Left kidney (tissue), 2 donors: ENCODE results near the gene CHD3. TPM values are rescaled to one million over a fixed set of nuclear protein-coding genes. Genes with fewer than 3 reads are reported as not detected.

ENCODE experiments used
- DNase-seq: peaks from one replicate; pipeline ENCODE4 v3.0.0-alpha.2; 2013
- polyA plus RNA-seq: library from polyadenylated mRNA; unstranded; fragments of 120-200 nt; gene quantifications from one replicate; pipeline ENCODE4 v1.2.1, GENCODE V29; 2013; ENCODE audit not compliant: insufficient read length

CHD3 gene
- polyA plus RNA-seq, 1 donor: 195 TPM

DNA sequence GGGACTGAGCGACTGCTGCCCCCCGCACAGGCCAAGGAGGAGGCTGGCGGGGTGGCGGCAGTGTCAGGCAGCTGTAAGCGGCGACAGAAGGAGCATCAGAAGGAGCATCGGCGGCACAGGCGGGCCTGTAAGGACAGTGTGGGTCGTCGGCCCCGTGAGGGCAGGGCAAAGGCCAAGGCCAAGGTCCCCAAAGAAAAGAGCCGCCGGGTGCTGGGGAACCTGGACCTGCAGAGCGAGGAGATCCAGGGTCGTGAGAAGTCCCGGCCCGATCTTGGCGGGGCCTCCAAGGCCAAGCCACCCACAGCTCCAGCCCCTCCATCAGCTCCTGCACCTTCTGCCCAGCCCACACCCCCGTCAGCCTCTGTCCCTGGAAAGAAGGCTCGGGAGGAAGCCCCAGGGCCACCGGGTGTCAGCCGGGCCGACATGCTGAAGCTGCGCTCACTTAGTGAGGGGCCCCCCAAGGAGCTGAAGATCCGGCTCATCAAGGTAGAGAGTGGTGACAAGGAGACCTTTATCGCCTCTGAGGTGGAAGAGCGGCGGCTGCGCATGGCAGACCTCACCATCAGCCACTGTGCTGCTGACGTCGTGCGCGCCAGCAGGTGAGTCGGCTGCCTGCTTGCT, 39.3 kb upstream of the CHD3 start:
- no peak for DNase-seq

DNA sequence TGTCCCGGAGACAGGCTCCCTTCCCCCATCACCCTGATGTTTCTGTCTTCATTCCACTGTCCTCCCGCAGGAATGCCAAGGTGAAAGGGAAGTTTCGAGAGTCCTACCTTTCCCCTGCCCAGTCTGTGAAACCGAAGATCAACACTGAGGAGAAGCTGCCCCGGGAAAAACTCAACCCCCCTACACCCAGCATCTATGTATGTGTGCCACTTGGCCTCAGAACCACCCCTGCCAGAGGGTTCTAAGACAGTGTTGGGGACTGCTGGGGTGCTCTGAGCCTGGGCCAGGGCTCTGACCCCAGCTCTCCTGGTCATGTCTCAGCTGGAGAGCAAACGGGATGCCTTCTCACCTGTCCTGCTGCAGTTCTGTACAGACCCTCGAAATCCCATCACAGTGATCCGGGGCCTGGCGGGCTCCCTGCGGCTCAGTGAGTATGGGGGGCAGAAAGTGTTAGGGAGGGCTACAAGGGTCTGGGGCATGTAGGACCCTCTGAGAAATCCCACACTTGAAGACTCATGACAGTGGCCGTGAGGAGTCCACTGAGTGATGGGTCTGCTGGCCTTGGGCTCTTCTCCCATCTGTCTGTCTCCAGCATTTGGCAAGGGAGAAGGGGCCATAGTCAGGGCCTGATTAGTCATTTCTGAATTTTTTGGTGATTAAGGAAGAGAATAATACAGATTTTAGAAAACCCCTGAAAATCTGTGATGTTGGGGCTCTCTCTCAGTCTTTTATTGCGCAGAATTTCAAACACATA, 38.7 kb upstream of the CHD3 start:
- DNase-seq: no peak

DNA sequence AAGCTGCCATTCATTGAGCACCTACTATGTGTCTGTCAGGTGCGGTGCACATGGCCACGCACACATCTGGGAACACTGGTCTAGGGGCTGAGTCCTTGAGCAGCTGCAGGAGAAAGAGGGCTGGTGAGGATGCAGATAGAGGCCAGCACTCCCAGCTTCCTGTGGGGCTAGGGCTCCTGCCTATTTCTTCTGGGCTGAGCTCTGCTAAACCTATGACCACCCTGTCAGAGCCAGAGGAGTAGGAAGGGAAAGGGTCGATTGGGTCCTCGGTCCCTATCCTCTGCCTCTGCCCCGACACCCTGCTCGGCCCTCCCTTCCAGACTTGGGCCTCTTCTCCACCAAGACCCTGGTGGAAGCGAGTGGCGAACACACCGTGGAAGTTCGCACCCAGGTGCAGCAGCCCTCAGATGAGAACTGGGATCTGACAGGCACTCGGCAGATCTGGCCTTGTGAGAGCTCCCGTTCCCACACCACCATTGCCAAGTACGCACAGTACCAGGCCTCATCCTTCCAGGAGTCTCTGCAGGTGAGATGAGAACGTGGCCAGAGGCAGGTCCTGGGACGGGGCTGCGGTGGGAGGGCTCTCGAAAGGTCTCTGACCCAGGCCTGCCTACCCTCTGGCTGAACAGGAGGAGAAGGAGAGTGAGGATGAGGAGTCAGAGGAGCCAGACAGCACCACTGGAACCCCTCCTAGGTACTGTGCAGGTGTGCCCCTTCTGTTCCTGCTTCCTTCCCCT, 37.7 kb upstream of the CHD3 start:
- DNase-seq: no peak

DNA sequence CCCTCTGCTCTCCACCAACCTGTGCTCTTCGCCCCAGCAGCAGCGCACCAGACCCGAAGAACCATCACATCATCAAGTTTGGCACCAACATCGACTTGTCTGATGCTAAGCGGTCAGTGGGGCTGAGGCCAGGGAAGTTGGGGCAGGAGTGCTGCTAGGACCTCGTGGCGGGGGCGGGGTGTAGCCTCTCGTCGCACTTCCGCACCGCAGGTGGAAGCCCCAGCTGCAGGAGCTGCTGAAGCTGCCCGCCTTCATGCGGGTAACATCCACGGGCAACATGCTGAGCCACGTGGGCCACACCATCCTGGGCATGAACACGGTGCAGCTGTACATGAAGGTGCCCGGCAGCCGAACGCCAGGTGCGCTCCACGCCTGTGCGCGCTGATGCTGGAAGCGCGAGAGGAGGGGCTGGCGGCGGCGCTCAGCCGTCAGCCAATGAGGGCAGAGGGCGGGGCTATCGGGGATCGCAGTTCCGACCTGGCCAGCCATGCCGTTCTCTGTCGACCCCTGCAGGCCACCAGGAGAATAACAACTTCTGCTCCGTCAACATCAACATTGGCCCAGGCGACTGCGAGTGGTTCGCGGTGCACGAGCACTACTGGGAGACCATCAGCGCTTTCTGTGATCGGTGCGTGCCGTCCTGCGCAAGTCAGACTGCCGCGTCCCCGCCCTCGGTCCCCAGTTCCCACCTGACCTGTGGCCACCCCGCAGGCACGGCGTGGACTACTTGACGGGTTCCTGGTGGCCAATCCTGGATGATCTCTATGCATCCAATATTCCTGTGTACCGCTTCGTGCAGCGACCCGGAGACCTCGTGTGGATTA, 36.9 kb upstream of the CHD3 start:
- peak; percentile 87 for DNase-seq

DNA sequence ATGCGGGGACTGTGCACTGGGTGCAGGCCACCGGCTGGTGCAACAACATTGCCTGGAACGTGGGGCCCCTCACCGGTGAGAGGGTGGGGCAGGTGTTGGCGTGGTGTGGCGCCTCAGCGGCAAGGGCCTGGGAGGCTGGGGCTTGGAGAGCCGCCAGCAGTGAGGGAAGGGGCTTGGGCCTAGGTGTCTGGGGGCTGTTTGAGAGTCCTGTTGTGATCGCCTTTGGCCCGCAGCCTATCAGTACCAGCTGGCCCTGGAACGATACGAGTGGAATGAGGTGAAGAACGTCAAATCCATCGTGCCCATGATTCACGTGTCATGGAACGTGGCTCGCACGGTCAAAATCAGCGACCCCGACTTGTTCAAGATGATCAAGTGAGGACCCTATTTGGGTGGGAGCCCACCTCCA, 36.3 kb upstream of the CHD3 start:
- no peak for DNase-seq

DNA sequence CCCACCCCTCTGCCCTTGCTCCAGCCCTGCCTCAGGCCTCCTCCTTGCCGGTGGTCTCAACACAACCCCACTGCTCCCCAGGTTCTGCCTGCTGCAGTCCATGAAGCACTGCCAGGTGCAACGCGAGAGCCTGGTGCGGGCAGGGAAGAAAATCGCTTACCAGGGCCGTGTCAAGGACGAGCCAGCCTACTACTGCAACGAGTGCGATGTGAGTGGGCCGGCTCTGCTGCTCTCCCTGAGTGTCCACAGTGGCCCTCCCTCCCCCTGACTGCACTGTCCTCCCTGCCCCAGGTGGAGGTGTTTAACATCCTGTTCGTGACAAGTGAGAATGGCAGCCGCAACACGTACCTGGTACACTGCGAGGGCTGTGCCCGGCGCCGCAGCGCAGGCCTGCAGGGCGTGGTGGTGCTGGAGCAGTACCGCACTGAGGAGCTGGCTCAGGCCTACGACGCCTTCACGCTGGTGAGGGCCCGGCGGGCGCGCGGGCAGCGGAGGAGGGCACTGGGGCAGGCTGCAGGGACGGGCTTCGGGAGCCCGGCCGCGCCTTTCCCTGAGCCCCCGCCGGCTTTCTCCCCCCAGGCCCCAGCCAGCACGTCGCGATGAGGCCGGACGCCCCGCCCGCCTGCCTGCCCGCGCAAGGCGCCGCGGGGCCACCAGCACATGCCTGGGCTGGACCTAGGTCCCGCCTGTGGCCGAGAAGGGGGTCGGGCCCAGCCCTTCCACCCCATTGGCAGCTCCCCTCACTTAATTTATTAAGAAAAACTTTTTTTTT, 35.5 kb upstream of the CHD3 start:
- DNase-seq: no peak

DNA sequence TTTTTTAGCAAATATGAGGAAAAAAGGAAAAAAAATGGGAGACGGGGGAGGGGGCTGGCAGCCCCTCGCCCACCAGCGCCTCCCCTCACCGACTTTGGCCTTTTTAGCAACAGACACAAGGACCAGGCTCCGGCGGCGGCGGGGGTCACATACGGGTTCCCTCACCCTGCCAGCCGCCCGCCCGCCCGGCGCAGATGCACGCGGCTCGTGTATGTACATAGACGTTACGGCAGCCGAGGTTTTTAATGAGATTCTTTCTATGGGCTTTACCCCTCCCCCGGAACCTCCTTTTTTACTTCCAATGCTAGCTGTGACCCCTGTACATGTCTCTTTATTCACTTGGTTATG, 34.9 kb upstream of the CHD3 start:
- no peak for DNase-seq

DNA sequence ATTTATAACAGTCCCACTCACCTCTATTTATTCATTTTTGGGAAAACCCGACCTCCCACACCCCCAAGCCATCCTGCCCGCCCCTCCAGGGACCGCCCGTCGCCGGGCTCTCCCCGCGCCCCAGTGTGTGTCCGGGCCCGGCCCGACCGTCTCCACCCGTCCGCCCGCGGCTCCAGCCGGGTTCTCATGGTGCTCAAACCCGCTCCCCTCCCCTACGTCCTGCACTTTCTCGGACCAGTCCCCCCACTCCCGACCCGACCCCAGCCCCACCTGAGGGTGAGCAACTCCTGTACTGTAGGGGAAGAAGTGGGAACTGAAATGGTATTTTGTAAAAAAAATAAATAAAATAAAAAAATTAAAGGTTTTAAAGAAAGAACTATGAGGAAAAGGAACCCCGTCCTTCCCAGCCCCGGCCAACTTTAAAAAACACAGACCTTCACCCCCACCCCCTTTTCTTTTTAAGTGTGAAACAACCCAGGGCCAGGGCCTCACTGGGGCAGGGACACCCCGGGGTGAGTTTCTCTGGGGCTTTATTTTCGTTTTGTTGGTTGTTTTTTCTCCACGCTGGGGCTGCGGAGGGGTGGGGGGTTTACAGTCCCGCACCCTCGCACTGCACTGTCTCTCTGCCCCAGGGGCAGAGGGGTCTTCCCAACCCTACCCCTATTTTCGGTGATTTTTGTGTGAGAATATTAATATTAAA, 34.4 kb upstream of the CHD3 start:
- DNase-seq: no peak

DNA sequence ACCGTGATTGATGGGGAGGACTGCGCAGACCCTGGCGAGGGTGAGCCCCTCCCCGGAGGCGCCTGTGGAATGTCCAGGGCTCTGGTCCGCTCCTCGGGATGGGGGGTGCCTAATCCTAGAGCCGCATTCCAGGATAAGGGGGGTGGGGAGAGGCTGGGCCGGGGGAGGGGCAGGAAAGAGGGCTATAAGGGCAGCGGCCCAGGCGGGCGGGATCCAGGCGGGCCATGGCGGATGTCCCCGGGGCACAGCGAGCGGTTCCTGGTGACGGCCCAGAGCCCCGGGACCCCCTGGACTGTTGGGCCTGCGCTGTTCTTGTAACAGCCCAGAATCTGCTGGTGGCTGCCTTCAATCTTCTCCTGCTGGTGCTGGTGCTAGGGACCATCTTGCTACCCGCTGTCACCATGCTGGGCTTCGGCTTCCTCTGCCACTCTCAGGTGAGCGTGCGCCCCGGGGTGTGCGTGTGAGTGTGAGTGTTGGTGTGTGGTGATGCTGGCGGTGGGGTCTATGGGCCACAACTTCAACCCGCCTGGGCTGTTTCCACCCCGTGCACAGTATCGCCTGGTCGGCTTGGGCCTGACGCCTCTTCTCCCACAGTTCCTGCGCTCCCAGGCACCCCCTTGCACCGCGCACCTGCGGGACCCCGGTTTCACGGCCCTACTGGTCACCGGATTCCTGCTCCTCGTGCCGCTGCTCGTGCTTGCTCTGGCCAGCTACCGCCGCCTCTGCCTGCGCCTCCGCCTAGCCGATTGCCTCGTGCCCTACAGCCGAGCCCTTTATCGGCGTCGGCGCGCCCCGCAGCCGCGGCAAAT, 33.5 kb upstream of the CHD3 start, which contains the start of gene TMEM88:
Gene TMEM88, plus strand, starts transcription at position 216 of the 809 bp plus-strand sequence. Its CDS starts 9 bp downstream, at position 225.
- peak; percentile 40 for DNase-seq

DNA sequence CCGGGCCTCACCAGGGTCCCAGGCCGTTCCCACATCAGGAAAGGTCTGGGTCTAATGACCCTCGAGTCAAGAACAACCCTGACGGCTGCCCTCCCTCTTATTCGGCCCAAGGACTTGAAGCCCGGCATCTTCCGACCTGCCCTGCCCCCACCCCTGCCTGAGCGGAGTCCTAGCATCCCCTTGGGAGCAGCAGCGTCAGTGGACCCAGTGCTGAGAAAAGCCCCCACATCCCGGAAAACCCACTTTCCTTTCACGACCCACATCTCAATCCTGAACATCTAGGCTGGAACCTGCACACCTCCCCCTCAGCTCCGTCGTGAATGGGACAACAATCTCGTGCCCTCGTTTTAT, 33.0 kb upstream of the CHD3 start:
- DNase-seq: no peak

DNA sequence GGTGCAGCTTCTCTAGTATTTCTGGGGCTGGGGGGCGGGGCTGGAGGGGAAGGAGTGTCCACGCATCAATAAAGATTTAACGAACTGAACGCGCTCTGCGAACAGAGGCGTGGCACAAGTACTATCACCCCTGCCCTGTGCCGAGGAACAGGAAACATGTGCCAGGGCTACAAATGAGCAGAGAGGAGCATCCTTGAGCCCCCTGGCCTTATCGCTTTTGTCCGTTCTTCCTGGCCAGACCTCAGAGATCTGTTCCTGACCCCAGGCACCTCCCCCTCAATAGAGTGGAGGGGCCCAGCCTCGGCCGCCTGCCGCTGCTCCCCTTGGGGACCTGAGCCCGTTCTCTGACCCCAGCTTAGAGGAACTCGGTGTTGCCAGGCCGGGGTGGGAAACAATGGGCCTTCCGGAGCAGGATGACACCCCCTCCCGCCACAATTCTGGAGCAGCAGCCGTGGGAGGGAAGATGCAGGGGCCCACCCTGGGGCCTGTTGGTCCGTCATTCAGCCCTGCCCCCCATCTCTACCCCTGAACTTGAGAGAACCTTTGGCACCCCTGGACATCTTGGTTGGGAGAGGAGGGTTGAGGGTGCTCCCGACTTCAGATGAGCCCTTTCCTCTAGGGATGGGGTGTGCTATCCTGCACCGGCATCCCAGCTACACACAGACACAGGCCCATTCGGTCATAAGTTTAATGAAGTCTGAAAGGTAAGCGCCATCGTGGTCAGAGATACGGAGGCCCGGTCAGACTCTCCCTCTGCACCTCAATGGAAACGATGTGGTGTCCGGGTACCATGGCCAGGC, 32.4 kb upstream of the CHD3 start:
- peak; percentile 35 for DNase-seq

DNA sequence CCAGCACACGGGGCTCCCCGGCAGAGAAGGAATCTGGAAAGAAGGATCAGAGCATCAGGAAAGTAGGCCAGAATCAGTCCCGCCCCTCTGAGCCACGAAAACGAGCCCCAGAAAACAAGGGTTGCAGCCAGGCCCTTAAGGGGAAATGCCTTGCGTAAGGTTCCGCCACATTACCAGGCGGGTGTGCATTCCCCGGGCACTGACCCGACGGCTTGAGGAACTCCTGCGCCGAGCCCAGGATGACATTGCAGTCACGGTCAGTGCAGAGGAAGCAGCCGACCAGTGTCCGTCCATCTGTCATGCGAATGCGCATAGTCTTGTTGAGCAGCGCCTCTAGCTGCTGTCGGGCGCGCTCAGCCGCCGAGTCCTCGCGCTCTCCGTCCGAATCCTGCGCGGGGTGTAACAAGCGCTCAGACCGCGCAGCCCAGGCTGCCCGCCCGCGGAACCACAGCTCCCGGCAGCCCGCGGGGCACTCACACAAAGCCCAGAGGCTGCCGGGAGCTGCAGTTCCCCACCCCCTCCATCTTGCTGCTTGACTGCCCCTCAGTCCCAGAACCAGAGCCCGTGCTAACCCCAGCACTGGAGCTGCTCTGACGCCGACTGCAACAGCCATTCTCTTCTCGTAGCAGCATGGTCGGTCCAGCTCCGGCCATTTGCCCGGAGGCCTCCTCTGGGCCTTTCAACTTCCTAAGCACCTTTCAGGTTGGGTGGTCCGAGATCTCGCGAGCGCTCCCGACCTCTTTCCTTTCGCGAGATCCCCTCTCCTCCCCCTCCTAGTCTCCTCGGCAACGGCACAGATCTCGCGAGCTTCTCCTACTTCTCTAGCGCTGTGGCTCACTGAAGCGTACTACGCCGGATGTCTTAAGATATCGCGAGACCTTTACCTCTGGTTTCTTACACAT, 31.5 kb upstream of the CHD3 start, which contains the start of gene NAA38:
Gene NAA38, minus strand, starts transcription at position 749 of the 902 bp plus-strand sequence. Its CDS starts 96 bp downstream, at position 653.
- peak; percentile 99 for DNase-seq

DNA sequence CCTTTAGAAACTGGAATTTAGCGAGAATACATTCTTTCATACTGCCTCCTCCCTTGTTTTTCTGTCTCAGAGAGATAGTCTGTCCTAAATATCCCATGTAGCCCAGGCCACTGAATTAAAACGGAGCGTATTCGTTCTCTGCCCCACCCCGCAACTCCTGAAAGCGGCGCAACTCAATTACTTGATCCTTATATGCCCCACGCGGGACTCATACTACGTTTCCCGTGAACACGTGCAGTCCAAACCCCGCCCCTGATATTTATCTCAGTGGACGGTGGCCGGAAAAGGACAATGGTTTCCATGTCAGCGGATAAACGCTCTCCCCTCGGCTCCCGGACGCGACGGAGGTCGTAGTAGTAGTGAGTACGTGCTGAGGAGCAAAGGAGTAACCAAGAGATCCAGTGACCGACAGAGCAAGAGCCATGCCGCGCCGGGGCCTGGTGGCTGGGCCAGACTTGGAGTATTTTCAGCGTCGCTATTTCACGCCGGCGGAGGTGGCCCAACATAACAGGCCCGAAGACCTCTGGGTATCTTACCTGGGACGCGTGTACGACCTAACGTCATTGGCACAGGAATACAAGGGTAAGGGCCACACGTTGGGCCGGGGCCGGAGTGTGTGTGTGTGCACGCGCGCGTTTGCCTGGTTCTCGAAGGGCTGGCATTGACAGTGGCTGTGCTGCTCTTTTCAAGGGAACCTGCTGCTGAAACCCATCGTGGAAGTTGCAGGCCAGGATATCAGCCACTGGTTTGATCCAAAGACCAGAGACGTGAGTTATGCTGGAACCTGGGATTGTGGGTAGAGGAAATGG, 30.7 kb upstream of the CHD3 start, which contains the start of gene CYB5D1:
Gene CYB5D1, plus strand, starts transcription at position 291 of the 809 bp plus-strand sequence. Its CDS starts 132 bp downstream, at position 423.
- peak; percentile 95 for DNase-seq

DNA sequence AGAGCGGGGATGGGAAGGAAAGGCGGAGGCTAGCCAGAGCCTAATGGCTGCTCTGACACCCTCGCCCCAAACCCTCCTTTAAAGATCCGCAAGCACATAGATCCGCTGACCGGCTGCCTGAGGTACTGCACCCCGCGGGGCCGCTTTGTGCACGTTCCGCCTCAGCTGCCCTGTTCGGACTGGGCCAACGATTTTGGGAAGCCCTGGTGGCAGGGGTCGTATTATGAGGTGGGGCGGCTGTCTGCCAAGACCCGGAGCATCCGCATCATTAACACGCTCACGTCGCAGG, 30.1 kb upstream of the CHD3 start:
- no peak for DNase-seq

DNA sequence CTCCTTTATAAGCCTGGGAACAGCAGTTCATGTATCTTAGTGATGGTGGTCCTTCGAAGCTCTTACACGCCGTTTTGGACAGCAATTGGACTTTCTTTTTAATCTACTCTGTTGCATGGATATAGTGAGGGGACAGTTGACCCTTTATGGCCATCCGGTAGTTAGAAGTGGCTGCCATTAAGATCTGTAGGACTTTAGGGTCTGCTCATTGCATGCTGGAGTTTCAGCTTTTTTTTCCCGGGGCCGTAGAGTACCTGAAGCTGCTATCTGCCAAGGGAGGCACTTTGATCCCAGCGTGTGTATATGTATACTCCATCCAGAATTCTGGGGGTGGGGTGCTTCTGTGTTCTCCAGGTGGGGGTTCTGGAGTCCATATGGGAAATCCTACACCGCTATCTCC, 29.6 kb upstream of the CHD3 start:
- DNase-seq: no peak

DNA sequence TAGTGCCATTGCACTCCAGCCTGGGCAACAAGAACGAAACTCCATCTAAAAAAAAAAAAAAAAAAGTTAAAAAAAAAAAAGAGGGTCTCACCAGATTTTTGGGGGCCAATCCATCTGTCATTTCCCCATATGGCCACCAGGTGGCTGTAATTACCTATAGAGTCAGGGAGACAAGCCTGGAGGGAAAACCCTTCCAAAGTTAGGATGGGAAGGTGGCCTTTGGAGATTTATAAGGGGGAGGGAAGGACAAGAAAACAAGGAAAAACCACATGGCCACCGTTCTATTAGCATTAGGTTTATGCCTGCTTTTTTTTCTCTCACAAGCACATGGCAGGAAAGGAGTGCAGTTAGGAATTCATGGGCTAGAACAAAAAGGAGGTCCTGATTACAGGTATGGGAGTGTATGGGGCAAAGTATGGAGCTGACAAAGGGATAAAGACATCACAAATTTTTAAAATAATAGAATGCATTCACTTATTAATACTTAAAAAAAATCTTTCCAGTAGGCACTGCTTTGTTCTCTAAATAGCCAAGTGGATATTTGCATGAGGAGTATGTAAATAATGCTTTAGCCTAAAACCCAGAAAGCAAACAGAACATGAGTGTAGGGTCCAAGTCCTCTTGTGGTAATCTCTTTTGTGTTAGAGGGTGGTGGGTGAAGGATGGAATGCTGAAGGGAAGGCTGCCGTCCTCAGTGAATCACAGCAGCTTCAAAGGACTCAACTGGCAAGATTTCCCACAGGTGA, 25.7 kb upstream of the CHD3 start:
- DNase-seq: peak; percentile 70
